Stomach (tissue), 9 donors: ENCODE data around the gene VAV3. TPM values are rescaled to one million over a fixed set of nuclear protein-coding genes. Genes with fewer than 3 reads are reported as not detected.
A peak's percentile ranks its signal among the peaks of the same experiment; 100 is the strongest.

ENCODE experiments used
- DNase-seq, 2 donors: peaks; one replicate each; pipeline versions ENCODE4 v3.0.0 to v3.0.0-alpha.2; 2013 to 2019
- H3K27ac ChIP-seq, 5 donors: fragments of 200-600 bp in 4 of 5; sonication (generic) in 4 of 5; one replicate each; pipeline ENCODE4 v1.5.1; 2013 to 2019; ENCODE audit warnings: mild to moderate bottlenecking in 1 of 5, moderate library complexity in 1 of 5
- H3K27me3 ChIP-seq, 3 donors: fragments of 200-600 bp; sonication (generic); one replicate each; pipeline ENCODE4 v1.5.1; 2017 to 2019; ENCODE audit warnings: mixed run types in 1 of 3
- H3K36me3 ChIP-seq, 4 donors: fragments of 200-600 bp; sonication (generic); 1 replicate in 3 of 4; 2 replicates in 1 of 4; pipeline ENCODE4 v1.5.1; 2016 to 2019
- H3K4me1 ChIP-seq, 4 donors: fragments of 200-600 bp; sonication (generic); one replicate each; pipeline ENCODE4 v1.5.1; 2016 to 2019
- H3K4me3 ChIP-seq, 4 donors: fragments of 200-600 bp; sonication (generic) in 3 of 4; one replicate each; pipeline ENCODE4 v1.5.1; 2016 to 2019; ENCODE audit warnings: mild to moderate bottlenecking in 1 of 4
- H3K9me3 ChIP-seq, 4 donors: fragments of 200-600 bp; sonication (generic); one replicate each; pipeline ENCODE4 v1.5.1; 2016 to 2019
- EP300 ChIP-seq: sonication (generic); formaldehyde crosslinking; IDR thresholded peaks from one replicate; pipeline ENCODE4 v1.6.1; 2017; ENCODE audit warnings: antibody characterized with exemption
- POLR2A ChIP-seq, 4 donors: fragments of 450-650 bp; IDR thresholded peaks; one replicate each; pipeline ENCODE4 v1.6.1; 2016; ENCODE audit warnings: antibody characterized with exemption in 4 of 4, control low read depth in 2 of 4, mild to moderate bottlenecking in 1 of 4, moderate library complexity in 1 of 4
- POLR2AphosphoS5 ChIP-seq, 3 donors: sonication (generic); formaldehyde crosslinking; IDR thresholded peaks; one replicate each; pipeline ENCODE4 v1.6.1; 2016; ENCODE audit warnings: antibody characterized with exemption in 3 of 3
- WGBS, 5 donors: extraction: QIAGEN DNeasy Blood & Tissue Kit in 3 of 5; methylation state at CpG; one replicate each; pipeline versions ENCODE4 v1.1.5 to v1.1.7; 2013 to 2018; 5-methylcytosine and 5-hydroxymethylcytosine counted together
- intact Hi-C: fragments of 100-400 bp; cut with DNase I; formaldehyde crosslinking; loops from one replicate; pipeline ENCODE4 v1.15.1; 2023; ENCODE audit warnings: low total_unique reads
- polyA plus RNA-seq, 3 donors: library from polyadenylated mRNA; stranded (reverse); fragments of 200-250 nt; gene quantifications; one replicate each; pipeline ENCODE4 v1.2.3, GENCODE V29; 2013
- total RNA-seq, 5 donors: library from RNA; depleted of rRNA; stranded (reverse); fragments of >200 nt; gene quantifications; one replicate each; pipeline versions ENCODE4 v1.1.0 to v1.2.3, GENCODE V29; 2014 to 2016
- TF ChIP-seq, protein P1 (sequence below), 7 experiments: fragments of 450-650 bp in 4 of 7; fragments of 200-600 bp in 3 of 7; sonication (generic) in 3 of 7; IDR thresholded peaks; one replicate each; pipeline ENCODE4 v1.5.1; 2016 to 2019; ENCODE audit warnings: antibody characterized with exemption in 7 of 7, control low read depth in 2 of 7, mild to moderate bottlenecking in 1 of 7
- donor health status: healthy with polysubstance abuse.
- donor health status: Bipolar disorder and iron deficiency.
- donor health status: healthy.

Gene VAV3
- total and polyA plus RNA-seq, 8 donors, result 5.7 to 29.3 (median 6.9) TPM

DNA sequence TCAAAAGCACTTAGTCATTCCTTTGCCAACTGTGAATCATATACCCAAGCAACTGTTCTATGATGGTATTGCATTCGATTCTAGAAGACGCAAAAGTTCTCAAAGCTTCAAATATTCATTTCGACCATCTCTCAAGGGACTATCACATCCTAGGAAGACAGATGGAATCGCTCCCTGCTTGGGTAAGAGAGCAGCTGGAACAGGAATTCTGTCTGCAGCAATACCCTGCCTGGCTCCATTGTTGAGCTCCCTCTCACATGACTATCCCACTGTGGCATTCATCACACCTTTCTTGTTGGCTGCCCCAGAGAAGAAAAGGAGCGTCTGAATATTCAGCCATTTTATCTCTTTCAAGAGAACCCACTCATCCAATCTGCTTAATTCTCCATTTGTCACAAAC lies 426.5 kb downstream of the VAV3 start:
- Histone ChIP-seq H3K9me3 (no peaks in the 10 kb centered on the region), H3K27me3 (no peaks in the 10 kb centered on the region), H3K4me1 (peaks cover 0 to 17% (median 10%) of the 10 kb centered on the region in 4 donors), H3K36me3 (no peaks in the 10 kb centered on the region), H3K4me3 (no peak overlapping the region), H3K27ac (no peak overlapping the region)
- WGBS, 5 donors, result 88 to 93% (median 89%) methylated on average over 5 of the region's 5 CpGs
- intact Hi-C loops, result no loop called here
- no peak for DNase-seq
- no peak for TF ChIP-seq EP300
- TF ChIP-seq, protein P1, sequence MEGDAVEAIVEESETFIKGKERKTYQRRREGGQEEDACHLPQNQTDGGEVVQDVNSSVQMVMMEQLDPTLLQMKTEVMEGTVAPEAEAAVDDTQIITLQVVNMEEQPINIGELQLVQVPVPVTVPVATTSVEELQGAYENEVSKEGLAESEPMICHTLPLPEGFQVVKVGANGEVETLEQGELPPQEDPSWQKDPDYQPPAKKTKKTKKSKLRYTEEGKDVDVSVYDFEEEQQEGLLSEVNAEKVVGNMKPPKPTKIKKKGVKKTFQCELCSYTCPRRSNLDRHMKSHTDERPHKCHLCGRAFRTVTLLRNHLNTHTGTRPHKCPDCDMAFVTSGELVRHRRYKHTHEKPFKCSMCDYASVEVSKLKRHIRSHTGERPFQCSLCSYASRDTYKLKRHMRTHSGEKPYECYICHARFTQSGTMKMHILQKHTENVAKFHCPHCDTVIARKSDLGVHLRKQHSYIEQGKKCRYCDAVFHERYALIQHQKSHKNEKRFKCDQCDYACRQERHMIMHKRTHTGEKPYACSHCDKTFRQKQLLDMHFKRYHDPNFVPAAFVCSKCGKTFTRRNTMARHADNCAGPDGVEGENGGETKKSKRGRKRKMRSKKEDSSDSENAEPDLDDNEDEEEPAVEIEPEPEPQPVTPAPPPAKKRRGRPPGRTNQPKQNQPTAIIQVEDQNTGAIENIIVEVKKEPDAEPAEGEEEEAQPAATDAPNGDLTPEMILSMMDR (IDR thresholded peaks at IDR 0.05), result no peak
- no peak for TF ChIP-seq POLR2A (IDR thresholded peaks at IDR 0.05)
- no peak for TF ChIP-seq POLR2AphosphoS5 (IDR thresholded peaks at IDR 0.05)

DNA sequence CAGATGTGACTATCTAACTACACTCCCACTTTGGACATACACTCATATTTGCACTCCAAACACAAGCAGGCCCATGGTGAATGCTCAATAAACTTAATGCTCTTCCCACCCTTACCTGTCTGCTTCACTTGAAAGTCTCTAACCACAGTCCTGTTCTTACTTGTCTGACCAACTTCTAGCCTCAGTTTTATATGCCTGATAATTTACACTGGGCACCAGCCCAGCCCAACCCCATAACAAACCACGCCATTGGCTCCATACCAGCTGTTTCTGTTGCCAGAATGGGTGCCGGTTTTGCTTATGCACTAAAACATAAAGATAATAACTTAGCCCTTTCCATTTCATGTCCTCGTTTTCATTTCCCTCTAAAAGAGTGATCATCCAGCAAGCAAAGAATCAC lies 428.7 kb downstream of the VAV3 start:
- Histone ChIP-seq H3K27ac (no peak overlapping the region), H3K27me3 (no peaks in the 10 kb centered on the region), H3K9me3 (no peaks in the 10 kb centered on the region), H3K4me1 (peaks cover 0 to 17% (median 10%) of the 10 kb centered on the region in 4 donors), H3K36me3 (no peaks in the 10 kb centered on the region), H3K4me3 (no peak overlapping the region)
- TF ChIP-seq, protein P1 (IDR thresholded peaks at IDR 0.05), result no peak
- TF ChIP-seq POLR2A (IDR thresholded peaks at IDR 0.05) (no peak), EP300 (no peak), POLR2AphosphoS5 (IDR thresholded peaks at IDR 0.05) (no peak)
- peak; percentile 13 to 73 for DNase-seq
- intact Hi-C loops, result no loop called here
- WGBS, 5 donors, result 16 to 28% (median 19%) methylated on average over 3 of the region's 3 CpGs

DNA sequence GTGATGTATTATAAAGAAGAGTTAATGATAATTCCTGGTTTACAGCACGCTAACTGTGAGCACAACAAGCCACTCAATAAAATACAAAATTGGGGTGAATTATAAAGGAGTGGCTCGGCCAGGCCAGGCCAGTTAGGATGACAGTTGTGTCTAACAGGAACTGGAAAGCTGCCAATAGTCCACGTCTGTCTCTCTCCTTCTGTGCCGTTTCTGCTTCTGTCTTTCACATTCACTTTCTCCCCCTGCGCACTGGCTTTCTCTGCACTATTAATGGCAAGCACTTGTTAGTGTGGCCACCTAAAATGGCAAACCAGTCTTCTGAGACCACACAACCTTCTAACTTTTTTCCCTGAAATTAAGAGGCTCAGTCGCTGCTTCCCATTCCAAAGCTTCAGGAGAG lies 429.9 kb downstream of the VAV3 start:
- Histone ChIP-seq H3K4me3 (no peak overlapping the region), H3K27me3 (no peaks in the 10 kb centered on the region), H3K27ac (no peak overlapping the region), H3K9me3 (no peaks in the 10 kb centered on the region), H3K4me1 (peaks cover 0 to 17% (median 10%) of the 10 kb centered on the region in 4 donors), H3K36me3 (no peaks in the 10 kb centered on the region)
- 55 to 80% (median 68%) methylated on average over 6 of the region's 6 CpGs for WGBS, 5 donors
- intact Hi-C loops, result no loop called here
- DNase-seq, result peak in 1 of 2 donors; percentile 16
- no peak for TF ChIP-seq POLR2A (IDR thresholded peaks at IDR 0.05)
- no peak for TF ChIP-seq EP300
- TF ChIP-seq, protein P1 (IDR thresholded peaks at IDR 0.05), result no peak
- TF ChIP-seq POLR2AphosphoS5 (IDR thresholded peaks at IDR 0.05), result no peak

DNA sequence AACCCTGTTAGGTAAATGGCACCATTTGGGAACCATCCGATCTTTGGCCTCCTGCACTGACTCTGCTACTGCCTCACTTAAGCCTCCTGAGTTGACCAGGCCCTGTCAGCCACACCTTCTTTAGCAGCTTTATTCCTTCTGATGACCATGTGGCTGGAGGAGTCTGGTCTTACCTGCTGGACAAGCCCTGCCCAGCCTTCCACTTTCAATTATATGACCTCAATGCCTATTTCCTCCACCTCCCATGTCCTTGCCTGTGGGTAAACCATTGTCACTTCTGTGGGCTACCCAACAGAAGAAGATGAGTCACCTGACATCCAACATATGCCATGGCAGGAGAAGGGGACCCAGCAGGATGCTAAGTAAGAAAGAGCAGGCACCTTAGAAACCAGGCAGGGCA lies 430.3 kb downstream of the VAV3 start:
- DNase-seq, result no peak
- intact Hi-C loops, result no loop called here
- H3K4me1 ChIP-seq, result peaks cover 0 to 17% (median 10%) of the 10 kb centered on the region in 4 donors
- TF ChIP-seq, protein P1 (IDR thresholded peaks at IDR 0.05), result no peak
- no peaks in the 10 kb centered on the region for H3K9me3 ChIP-seq
- WGBS, 5 donors, result 84 to 93% (median 88%) methylated on average over 1 of the region's 1 CpG
- H3K27ac ChIP-seq, result no peak overlapping the region
- no peaks in the 10 kb centered on the region for H3K36me3 ChIP-seq
- H3K27me3 ChIP-seq, result no peaks in the 10 kb centered on the region
- H3K4me3 ChIP-seq, result no peak overlapping the region
